Activated CD8-positive, alpha-beta memory T cell treated with anti-CD3 and anti-CD28 coated beads, Interleukin-2, amount 10 ng/mL, durations not matched to agents 7 days and 5 days (primary cell): ENCODE data around the gene MLIP. TPM values are rescaled to one million over a fixed set of nuclear protein-coding genes. Genes with fewer than 3 reads are reported as not detected.
"Not testable (repeated sequence)": the region's sequence is repeated elsewhere in the genome, so short reads cannot be mapped to it uniquely, and the experiment has no call there.

Experiments
- ATAC-seq: fragments of 150-1000 bp; cut with Tn5 transposase; one replicate; pipeline ENCODE4 v1.10.0; 2021; ENCODE audit warnings: moderate library complexity
- CTCF ChIA-PET: fragments of 350-600 bp; sonication (Branson Sonifier 250); formaldehyde crosslinking; loops from one replicate; lab custom pipeline; 2021; ENCODE audit warnings: antibody characterized with exemption; lab: Charles Lee
- DNase-seq: peaks from one replicate; pipeline ENCODE4 v3.0.0-alpha.2; 2020
- H3K27ac Mint-ChIP-seq: one replicate; pipeline ENCODE4 v1.8.0; 2021; ENCODE audit warnings: mild to moderate bottlenecking, mixed read lengths
- H3K27me3 Mint-ChIP-seq: one replicate; pipeline ENCODE4 v1.8.0; 2021; ENCODE audit warnings: mixed read lengths
- H3K36me3 Mint-ChIP-seq: one replicate; pipeline ENCODE4 v1.8.0; 2021; ENCODE audit warnings: mild to moderate bottlenecking, mixed read lengths
- H3K4me1 Mint-ChIP-seq: one replicate; pipeline ENCODE4 v1.8.0; 2021; ENCODE audit warnings: mixed read lengths
- H3K4me3 Mint-ChIP-seq: one replicate; pipeline ENCODE4 v1.8.0; 2021; ENCODE audit warnings: mild to moderate bottlenecking, moderate library complexity, mixed read lengths
- H3K9me3 Mint-ChIP-seq: one replicate; pipeline ENCODE4 v1.8.0; 2022; ENCODE audit warnings: low read depth, mixed read lengths
- total RNA-seq, 2 experiments: library from RNA; stranded (reverse); gene quantifications; one replicate each; pipeline ENCODE4 v1.2.3, GENCODE V29; 2021

The MLIP gene, protein sequence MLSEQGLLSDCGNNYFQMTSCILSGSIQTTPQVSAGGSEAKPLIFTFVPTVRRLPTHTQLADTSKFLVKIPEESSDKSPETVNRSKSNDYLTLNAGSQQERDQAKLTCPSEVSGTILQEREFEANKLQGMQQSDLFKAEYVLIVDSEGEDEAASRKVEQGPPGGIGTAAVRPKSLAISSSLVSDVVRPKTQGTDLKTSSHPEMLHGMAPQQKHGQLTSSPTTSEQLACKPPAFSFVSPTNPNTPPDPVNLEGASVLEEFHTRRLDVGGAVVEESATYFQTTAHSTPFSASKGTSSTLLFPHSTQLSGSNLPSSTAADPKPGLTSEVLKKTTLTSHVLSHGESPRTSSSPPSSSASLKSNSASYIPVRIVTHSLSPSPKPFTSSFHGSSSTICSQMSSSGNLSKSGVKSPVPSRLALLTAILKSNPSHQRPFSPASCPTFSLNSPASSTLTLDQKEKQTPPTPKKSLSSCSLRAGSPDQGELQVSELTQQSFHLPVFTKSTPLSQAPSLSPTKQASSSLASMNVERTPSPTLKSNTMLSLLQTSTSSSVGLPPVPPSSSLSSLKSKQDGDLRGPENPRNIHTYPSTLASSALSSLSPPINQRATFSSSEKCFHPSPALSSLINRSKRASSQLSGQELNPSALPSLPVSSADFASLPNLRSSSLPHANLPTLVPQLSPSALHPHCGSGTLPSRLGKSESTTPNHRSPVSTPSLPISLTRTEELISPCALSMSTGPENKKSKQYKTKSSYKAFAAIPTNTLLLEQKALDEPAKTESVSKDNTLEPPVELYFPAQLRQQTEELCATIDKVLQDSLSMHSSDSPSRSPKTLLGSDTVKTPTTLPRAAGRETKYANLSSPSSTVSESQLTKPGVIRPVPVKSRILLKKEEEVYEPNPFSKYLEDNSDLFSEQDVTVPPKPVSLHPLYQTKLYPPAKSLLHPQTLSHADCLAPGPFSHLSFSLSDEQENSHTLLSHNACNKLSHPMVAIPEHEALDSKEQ
- not detected for total RNA-seq

DNA sequence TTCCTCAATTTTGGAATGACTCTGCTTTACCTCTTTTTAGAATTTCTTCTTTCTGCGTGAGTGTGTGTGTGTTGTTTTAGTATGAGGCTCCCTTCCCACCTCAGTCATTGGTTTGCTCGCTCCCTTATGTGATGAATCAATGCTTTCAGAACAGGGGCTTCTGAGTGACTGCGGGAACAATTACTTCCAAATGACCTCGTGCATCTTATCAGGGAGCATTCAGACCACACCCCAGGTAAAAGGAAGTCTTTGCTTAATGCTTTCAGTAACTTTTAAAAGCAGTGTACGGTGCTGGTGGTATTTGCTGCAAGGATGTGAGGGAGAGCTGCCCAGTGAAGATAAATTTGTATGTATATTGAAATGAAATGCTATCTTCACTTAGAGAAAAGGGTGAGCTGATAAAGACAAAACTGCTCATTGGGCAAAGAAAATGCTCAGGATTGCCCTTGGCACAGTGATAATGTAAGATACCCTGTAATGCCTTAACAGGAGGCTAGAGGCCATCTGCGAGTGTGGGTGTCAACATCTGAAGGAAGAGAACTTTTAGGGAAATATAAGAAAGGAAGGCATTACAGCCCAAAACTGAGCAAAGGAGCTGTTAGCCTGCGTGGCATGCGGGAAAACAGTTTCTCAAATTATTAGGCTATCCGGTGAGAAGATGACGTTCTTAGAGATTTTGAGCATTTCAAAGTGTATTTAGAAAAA lies at the start of gene MLIP:
MLIP (plus strand) TSS at position 103 of the 705 bp plus-strand sequence; CDS start at position 140, 37 bp downstream.
- Mint-ChIP-seq H3K4me3 (no peak within 1 kb of the TSS), H3K4me1 (no peaks in the 10 kb centered on the region), H3K27me3 (no peaks in the 10 kb centered on the region), H3K9me3 (no peaks in the 10 kb centered on the region), H3K27ac (no peak within 1 kb of the TSS), H3K36me3 (no peaks in the 10 kb centered on the region)
- DNase-seq = no peak
- CTCF ChIA-PET = no interaction called here
- ATAC-seq = no peak

DNA sequence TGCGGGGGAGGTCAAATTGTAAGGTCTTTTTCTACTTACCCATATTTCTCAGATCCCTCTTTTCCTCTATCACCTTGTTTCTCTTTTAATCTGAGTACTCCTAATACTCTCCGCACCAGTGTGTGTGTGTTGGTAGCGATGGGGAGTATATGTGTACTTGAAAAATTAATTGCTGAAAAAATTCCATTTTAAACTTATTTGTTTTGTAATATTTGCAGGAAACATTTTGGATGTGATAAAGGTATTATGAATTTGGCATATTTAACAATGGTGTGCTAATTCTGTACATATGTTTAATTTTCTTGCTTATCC lies 48.1 kb upstream of the MLIP start:
- no peaks in the 10 kb centered on the region for H3K36me3 Mint-ChIP-seq
- H3K4me3 Mint-ChIP-seq = no peak overlapping the region
- no peaks in the 10 kb centered on the region for H3K4me1 Mint-ChIP-seq
- CTCF ChIA-PET = no interaction called here
- H3K27me3 Mint-ChIP-seq = no peaks in the 10 kb centered on the region
- DNase-seq (no peak), ATAC-seq (no peak)
- no peaks in the 10 kb centered on the region for H3K9me3 Mint-ChIP-seq
- no peak overlapping the region for H3K27ac Mint-ChIP-seq

DNA sequence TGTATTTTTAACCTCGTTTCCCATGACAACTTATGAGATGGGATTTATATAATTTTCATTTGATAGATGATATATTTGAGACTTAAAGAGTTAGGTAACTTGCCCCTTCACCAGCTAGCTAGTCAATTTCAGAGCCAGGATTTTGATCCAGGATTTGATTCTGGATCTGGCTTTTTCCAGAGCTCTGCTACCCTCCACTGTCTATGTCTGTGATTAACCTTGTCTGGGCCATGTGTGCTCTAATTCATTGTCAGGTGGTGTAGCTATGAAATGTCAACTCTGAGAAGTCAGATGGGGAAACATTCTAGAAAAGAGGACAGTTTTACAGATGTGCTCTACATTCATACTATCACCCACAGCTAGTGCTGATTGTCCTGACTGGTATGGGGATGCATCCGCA lies 42.5 kb upstream of the MLIP start:
- no peaks in the 10 kb centered on the region for H3K27me3 Mint-ChIP-seq
- DNase-seq = no peak
- no peaks in the 10 kb centered on the region for H3K4me1 Mint-ChIP-seq
- no peak for ATAC-seq
- no peaks in the 10 kb centered on the region for H3K9me3 Mint-ChIP-seq
- no peak overlapping the region for H3K4me3 Mint-ChIP-seq
- no peaks in the 10 kb centered on the region for H3K36me3 Mint-ChIP-seq
- no peak overlapping the region for H3K27ac Mint-ChIP-seq
- CTCF ChIA-PET = no interaction called here

DNA sequence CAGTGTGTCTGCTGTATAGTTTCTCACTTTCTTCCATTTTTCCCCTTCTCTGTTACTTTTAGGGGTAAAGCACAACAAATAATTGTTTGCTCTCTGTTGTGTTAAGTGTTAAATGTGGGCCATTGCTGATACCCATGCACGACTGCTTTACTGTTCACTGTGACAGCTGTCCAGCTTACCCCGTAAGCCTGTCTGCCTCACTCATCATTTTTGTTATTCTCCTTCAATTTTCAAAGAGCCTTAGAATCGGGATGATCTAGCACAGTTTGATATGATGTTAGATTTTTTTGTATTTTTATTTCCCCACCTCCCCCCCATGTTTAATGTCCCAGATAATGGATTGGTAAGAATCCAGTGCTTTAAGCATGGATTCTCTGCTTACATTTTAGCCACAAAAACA lies 41.2 kb upstream of the MLIP start:
- H3K27ac Mint-ChIP-seq = no peak overlapping the region
- no peaks in the 10 kb centered on the region for H3K27me3 Mint-ChIP-seq
- H3K36me3 Mint-ChIP-seq = no peaks in the 10 kb centered on the region
- H3K4me3 Mint-ChIP-seq = no peak overlapping the region
- CTCF ChIA-PET = no interaction called here
- DNase-seq = no peak
- ATAC-seq = no peak
- H3K9me3 Mint-ChIP-seq = no peaks in the 10 kb centered on the region
- no peaks in the 10 kb centered on the region for H3K4me1 Mint-ChIP-seq

DNA sequence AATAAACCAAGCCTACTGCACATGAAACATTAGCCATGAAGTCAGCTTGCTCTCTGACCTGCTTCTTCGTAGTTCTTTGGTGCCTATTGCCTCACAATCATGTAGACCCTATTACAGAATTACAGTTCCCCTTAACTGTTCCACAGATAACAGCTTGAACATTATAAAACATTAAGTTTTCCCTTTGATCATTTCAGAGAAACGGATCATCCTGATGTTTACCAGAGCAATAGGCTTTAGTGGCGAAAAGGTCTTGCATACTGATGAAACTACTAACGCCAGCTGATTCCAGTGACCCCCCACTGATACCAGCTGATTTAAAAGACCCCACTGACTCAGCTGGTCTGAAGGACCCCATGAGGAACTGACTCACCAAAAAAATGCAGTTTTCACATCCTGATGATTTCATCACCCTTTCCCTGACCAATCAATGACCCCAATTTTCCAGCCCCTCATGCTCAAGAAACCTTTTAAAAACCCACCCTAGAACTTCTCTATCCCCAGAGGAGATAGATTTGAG lies 39.4 kb upstream of the MLIP start:
- ATAC-seq = no peak
- CTCF ChIA-PET = no interaction called here
- H3K9me3 Mint-ChIP-seq = no peaks in the 10 kb centered on the region

DNA sequence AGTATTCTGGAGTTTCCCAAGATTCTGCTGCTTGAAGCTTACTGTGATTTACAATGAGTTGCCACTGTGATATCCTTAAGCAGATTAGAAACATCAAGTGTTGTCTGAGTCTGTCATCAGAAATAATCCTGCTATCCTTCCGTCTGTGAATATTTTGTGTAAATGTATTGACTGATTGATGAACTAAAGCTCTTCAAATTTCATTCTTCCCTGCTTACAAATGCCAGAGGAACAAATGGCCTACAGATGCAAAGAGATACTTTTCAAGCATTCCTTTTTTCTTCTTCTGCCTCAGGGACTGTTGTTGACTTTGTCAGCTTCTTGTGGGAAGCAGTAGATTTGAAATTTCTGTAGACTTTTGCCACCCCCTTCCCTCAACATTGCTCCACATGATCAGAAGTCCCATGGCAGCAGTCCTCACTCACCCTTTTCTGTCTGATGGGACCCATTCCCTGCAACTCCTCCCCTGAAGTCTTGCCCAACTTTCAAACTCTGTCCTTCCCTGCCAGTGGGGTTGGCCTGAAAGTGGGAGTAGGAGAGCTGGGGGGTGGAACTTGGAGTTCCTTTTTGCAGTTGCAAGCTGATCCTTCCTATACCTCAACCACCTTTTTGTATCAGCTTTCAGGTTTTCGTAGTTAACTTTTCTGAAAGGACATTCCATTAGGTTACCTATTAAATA lies 38.5 kb upstream of the MLIP start:
- Mint-ChIP-seq H3K4me3 (no peak overlapping the region), H3K27me3 (no peaks in the 10 kb centered on the region), H3K4me1 (no peaks in the 10 kb centered on the region), H3K36me3 (no peaks in the 10 kb centered on the region), H3K27ac (no peak overlapping the region), H3K9me3 (no peaks in the 10 kb centered on the region)
- ATAC-seq (no peak), DNase-seq (no peak)
- CTCF ChIA-PET = interaction anchor here (0.7 kb wide), 1 partner anchor 26 kb away, joined by 3 read pairs; no protein-coding TSS in a partner anchor

More for the DNA sequence above, 39.4 kb upstream of the MLIP start:
- Mint-ChIP-seq H3K4me1 (no peaks in the 10 kb centered on the region), H3K27ac (no peak overlapping the region), H3K27me3 (no peaks in the 10 kb centered on the region), H3K4me3 (no peak overlapping the region), H3K36me3 (no peaks in the 10 kb centered on the region)
- DNase-seq = no peak

DNA sequence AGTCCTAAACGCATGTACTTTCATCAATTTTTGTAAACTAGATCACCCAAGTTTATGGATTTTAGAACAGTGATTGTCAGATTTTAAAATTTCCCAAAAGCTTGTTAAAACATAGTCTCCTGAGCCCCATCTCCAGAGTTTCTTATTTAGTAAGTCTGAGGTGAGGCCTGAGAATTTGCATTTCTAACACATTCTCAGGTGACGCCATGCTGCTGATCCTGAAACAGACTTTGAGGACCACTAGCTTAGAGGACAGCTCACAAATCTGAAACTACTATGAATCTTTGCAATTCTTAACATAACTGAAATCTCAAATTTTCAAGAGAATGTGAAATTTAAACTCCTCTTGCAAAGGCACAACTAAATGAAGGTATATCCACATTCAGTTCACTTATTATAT lies 37.8 kb upstream of the MLIP start:
- no peaks in the 10 kb centered on the region for H3K36me3 Mint-ChIP-seq
- H3K27ac Mint-ChIP-seq = no peak overlapping the region
- no peaks in the 10 kb centered on the region for H3K9me3 Mint-ChIP-seq
- ATAC-seq (no peak), DNase-seq (no peak)
- no peak overlapping the region for H3K4me3 Mint-ChIP-seq
- H3K27me3 Mint-ChIP-seq = no peaks in the 10 kb centered on the region
- no peaks in the 10 kb centered on the region for H3K4me1 Mint-ChIP-seq
- CTCF ChIA-PET = interaction anchor here (0.7 kb wide), 1 partner anchor 25 kb away, joined by 3 read pairs; no protein-coding TSS in a partner anchor

DNA sequence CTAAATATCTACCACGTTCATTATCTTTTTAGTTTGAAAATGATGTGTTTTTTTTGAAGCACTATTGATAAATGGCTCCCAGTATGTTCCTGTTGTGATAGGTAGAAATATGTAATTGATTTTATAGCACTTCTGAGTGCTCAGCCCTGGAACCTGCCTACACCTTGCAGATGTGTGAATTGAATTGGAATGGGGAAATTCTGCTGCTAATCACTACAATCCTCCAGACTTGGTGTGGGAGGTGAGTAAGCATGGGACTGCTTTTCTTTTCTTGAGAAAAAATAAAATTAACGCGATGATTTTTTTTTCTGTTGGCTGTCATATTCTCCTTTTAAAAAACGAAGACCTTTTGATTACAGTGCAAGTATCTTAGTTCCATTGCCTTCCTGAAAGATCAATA lies 37.1 kb upstream of the MLIP start:
- CTCF ChIA-PET = no interaction called here
- H3K9me3 Mint-ChIP-seq = no peaks in the 10 kb centered on the region
- ATAC-seq = no peak

DNA sequence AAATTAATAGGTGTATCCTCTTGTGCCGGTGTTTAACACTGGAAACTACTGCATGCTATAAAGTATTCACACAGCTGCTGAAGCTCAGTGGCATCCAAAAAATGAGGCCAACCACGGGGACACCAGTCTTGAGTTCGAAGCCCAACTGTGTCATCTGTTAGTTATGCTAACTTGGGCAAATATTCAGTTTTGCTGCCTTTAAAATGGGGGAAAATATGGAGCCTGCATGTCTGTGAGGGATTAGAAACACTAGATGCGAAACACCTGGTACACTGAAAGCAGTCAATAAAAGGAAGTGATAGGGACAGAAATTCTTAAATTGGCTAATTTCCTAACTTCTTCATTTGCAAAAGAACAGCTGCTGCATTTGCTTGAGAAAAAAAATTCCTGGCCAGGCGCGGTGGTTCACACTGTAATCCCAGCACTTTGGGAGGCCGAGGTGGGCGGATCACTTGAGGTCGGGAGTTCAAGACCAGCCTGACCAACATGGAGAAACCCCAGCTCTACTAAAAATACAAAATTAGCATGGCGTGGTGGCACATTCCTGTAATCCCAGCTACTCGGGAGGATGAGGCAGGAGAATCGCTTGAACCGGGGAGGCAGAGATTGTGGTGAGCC lies 36.6 kb upstream of the MLIP start:
- H3K9me3 Mint-ChIP-seq = no peaks in the 10 kb centered on the region
- no peaks in the 10 kb centered on the region for H3K27me3 Mint-ChIP-seq
- CTCF ChIA-PET = no interaction called here
- ATAC-seq = no peak
- no peak for DNase-seq
- no peak overlapping the region for H3K27ac Mint-ChIP-seq
- H3K4me1 Mint-ChIP-seq = no peaks in the 10 kb centered on the region
- no peak overlapping the region for H3K4me3 Mint-ChIP-seq
- no peaks in the 10 kb centered on the region for H3K36me3 Mint-ChIP-seq

More for the DNA sequence above, 37.1 kb upstream of the MLIP start:
- Mint-ChIP-seq H3K36me3 (no peaks in the 10 kb centered on the region), H3K4me1 (no peaks in the 10 kb centered on the region), H3K27ac (no peak overlapping the region), H3K27me3 (no peaks in the 10 kb centered on the region), H3K4me3 (no peak overlapping the region)
- no peak for DNase-seq

DNA sequence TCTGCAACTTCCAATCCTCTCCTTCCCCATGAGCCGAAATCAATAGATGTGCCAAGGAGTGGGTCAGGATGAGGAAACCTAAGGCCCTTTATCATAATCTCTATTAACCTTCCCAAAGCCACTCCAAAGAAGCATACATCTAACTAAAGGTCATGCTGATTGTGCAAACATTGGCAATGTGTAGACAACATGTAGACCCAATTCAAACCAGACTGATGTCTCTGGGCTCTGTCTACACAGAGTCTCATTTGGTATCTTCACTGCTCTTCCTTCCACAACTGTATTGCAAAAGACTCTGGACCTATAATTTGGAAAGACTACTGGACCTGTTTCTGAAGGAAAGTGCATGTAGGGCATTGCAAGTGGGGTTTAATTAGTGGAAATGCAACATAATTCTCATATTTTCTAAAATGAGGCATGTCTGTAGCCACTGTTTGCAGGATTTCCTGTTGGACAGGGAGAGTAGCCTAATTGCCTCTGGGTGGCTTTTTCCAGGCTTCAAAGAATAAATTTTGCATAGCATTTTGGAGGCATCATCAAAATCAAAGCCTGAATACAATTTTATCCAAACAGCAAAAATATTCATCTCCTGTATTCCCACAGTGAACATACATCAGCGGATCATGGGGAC lies 35.0 kb upstream of the MLIP start:
- ATAC-seq = no peak
- Mint-ChIP-seq H3K4me3 (no peak overlapping the region), H3K4me1 (no peaks in the 10 kb centered on the region), H3K27me3 (no peaks in the 10 kb centered on the region), H3K9me3 (no peaks in the 10 kb centered on the region), H3K27ac (no peak overlapping the region), H3K36me3 (no peaks in the 10 kb centered on the region)
- CTCF ChIA-PET = no interaction called here
- no peak for DNase-seq

DNA sequence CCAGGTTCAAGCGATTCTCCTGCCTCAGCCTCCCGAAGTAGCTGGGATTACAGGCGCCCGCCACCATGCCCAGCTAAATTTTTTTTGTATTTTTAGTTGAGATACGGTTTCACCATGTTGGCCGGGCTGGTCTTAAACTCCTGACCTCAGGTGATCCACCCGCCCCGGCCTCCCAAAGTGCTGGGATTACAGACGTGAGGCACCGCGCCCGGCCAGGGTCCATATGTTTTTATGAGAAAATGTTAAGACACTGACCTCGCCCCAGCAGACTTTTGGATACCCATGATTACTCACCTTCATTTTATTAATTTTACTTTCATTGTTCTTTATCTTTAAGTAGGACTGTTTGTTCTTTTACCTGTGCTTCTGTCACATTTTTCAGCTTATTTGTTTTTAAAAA lies 29.7 kb upstream of the MLIP start:
- H3K36me3 Mint-ChIP-seq, H3K27ac Mint-ChIP-seq, DNase-seq, H3K4me3 Mint-ChIP-seq, ATAC-seq, H3K4me1 Mint-ChIP-seq, H3K27me3 Mint-ChIP-seq, H3K9me3 Mint-ChIP-seq, CTCF ChIA-PET: not testable (repeated sequence)

DNA sequence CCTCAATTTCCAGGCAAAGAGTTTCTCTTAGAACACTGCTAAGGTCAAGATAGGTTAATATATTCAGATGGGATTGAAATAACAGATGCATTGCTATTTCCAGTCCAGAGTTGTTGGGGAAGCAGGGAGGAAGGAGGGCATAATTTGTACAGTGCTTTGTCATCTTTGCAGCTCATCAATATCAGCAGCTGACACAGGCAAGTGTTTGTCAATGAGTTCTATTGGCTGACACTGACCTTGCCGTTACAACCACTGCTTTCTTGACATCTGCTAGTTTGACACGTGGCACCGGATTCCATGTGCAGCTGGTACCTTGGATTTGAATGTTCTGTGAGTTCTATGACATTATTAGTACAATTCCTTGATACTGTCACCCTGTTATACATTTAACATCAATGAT lies 28.0 kb upstream of the MLIP start:
- DNase-seq (no peak), ATAC-seq (no peak)
- no peaks in the 10 kb centered on the region for H3K27me3 Mint-ChIP-seq
- no peaks in the 10 kb centered on the region for H3K4me1 Mint-ChIP-seq
- H3K36me3 Mint-ChIP-seq = no peaks in the 10 kb centered on the region
- H3K4me3 Mint-ChIP-seq = no peak overlapping the region
- no peaks in the 10 kb centered on the region for H3K9me3 Mint-ChIP-seq
- no peak overlapping the region for H3K27ac Mint-ChIP-seq
- CTCF ChIA-PET = no interaction called here
